WERI-Rb-1 (cell line): ENCODE measurements around the gene GRM6.

Experiments
- DNase-seq: peaks from one replicate; pipeline ENCODE4 v3.0.0-alpha.2; 2020
- H3K27ac ChIP-seq: fragments of 250-450 bp; sonication (Bioruptor Pico); 2 replicates; pipeline ENCODE4 v1.5.1; 2020; ENCODE audit warnings: mild to moderate bottlenecking, moderate library complexity
- H3K27me3 ChIP-seq: fragments of 250-450 bp; sonication (Bioruptor Pico); 2 replicates; pipeline ENCODE4 v1.5.1; 2021; ENCODE audit warnings: mild to moderate bottlenecking, low read depth, moderate library complexity; ENCODE audit not compliant: insufficient read depth, severe bottlenecking
- H3K36me3 ChIP-seq: fragments of 250-450 bp; sonication (Bioruptor Pico); 2 replicates; pipeline ENCODE4 v1.5.1; 2020; ENCODE audit warnings: mild to moderate bottlenecking, moderate library complexity
- H3K4me3 ChIP-seq: 2 replicates; pipeline ENCODE4 v1.5.1; 2011; ENCODE audit warnings: low read depth, mild to moderate bottlenecking, control low read depth, low read length
- H3K9me3 ChIP-seq: fragments of 250-450 bp; sonication (Bioruptor Pico); 2 replicates; pipeline ENCODE4 v1.5.1; 2021; ENCODE audit warnings: mild to moderate bottlenecking, moderate library complexity; ENCODE audit not compliant: severe bottlenecking
- TF ChIP-seq, protein P1 (sequence below): IDR thresholded peaks from 2 replicates; pipeline ENCODE4 v1.5.1; 2011; ENCODE audit warnings: low read depth, mild to moderate bottlenecking, control low read depth, inconsistent platforms, low read length

GRM6 gene

DNA sequence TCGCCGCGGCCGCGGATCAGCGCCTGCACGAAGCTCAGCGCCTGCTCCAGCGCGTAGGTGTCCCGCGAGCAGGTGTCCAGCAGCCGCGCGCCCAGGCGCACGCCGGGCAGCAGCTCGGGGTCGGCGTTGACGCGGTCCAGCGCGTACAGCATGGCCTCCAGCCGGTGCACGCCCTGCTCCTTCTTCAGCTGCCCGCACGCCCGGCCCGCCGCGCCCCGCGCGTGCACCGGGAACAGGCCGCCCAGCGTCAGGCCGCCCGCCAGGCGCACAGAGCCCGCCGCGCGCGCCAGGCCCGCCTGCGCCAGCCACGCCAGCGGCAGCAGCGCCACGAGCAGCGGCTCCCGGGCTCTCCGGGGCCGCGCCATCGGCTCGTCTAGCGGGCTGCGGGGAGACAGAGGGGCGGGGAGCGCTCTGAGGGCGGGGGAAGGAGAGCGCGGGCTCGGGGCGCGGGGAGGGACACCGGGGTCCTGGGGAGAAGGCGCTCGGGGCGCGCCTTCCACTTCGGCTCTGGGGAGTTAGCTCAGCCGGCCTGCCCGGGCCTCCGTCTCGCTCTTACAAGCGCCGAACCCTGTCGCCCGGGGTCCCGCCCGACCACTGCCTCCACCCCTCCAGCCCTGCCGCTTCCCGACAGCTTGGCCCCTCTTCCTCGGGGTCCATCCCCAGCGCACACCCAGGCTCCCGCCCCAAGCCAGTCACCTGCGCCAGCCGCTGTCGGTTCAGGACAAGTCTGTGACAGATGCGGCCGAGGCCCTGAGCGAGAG, at the start of gene GRM6:
Gene GRM6 (minus strand): TSS at position 741 of the 761 bp plus-strand sequence. CDS start 376 bp downstream, at position 365.
- H3K27ac ChIP-seq, result peak within 1 kb of the TSS; percentile 94
- DNase-seq, result no peak
- H3K27me3 ChIP-seq, result no peaks in the 10 kb centered on the region
- no peaks in the 10 kb centered on the region for H3K9me3 ChIP-seq
- peaks cover 27% of the 10 kb centered on the region for H3K36me3 ChIP-seq
- TF ChIP-seq, protein P1, sequence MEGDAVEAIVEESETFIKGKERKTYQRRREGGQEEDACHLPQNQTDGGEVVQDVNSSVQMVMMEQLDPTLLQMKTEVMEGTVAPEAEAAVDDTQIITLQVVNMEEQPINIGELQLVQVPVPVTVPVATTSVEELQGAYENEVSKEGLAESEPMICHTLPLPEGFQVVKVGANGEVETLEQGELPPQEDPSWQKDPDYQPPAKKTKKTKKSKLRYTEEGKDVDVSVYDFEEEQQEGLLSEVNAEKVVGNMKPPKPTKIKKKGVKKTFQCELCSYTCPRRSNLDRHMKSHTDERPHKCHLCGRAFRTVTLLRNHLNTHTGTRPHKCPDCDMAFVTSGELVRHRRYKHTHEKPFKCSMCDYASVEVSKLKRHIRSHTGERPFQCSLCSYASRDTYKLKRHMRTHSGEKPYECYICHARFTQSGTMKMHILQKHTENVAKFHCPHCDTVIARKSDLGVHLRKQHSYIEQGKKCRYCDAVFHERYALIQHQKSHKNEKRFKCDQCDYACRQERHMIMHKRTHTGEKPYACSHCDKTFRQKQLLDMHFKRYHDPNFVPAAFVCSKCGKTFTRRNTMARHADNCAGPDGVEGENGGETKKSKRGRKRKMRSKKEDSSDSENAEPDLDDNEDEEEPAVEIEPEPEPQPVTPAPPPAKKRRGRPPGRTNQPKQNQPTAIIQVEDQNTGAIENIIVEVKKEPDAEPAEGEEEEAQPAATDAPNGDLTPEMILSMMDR, result no peak
- peak within 1 kb of the TSS; percentile 61 for H3K4me3 ChIP-seq

DNA sequence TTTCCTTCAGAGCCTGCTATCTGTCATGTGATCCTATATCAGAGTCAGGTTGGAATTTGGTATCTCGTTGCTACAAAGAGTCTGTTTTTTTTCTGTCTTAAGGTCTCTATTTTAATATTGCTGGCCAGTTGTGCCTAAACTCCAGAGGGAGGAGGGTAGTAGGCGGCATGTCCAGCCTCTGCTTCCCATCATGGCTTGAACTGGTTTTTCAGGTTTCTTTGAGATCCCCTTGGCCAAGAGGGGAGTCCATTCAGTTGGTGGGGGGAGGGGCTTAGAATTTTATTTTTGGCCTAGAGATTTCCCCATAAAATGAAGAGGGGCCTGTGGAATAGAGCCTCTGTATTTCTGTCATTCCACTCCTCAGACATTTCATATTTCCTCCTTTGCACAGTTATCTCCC, 49.6 kb upstream of the GRM6 start:
- no peak for DNase-seq
- Histone ChIP-seq H3K27ac (no peak overlapping the region), H3K27me3 (no peaks in the 10 kb centered on the region), H3K4me3 (no peak overlapping the region), H3K9me3 (no peaks in the 10 kb centered on the region), H3K36me3 (no peaks in the 10 kb centered on the region)
- TF ChIP-seq, protein P1, result no peak

DNA sequence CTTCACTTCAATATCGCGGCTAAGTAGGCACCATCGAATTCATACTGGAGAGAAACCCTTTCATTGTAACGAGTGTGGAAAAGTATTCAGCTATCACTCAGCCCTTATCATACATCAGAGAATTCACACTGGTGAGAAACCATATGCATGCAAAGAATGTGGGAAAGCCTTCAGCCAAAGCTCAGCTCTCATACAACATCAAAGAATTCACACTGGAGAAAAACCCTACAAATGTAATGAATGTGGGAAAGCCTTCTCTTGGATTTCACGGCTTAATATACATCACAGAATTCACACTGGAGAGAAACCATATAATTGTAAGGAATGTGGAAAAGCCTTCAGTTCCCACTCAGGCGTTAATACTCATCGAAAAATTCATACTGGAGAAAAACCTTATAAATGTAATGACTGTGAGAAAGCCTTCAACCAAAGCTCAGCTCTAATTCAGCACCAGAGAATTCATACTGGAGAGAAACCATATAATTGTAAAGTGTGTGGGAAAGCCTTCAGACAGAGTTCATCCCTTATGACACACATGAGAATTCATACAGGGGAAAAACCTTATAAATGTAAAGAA, 38.0 kb upstream of the GRM6 start:
- DNase-seq, result no peak
- H3K27me3 ChIP-seq, result no peaks in the 10 kb centered on the region
- TF ChIP-seq, protein P1, result no peak
- H3K4me3 ChIP-seq, result no peak overlapping the region
- H3K27ac ChIP-seq, result no peak overlapping the region
- peaks cover 2% of the 10 kb centered on the region for H3K9me3 ChIP-seq
- H3K36me3 ChIP-seq, result peaks cover 32% of the 10 kb centered on the region

DNA sequence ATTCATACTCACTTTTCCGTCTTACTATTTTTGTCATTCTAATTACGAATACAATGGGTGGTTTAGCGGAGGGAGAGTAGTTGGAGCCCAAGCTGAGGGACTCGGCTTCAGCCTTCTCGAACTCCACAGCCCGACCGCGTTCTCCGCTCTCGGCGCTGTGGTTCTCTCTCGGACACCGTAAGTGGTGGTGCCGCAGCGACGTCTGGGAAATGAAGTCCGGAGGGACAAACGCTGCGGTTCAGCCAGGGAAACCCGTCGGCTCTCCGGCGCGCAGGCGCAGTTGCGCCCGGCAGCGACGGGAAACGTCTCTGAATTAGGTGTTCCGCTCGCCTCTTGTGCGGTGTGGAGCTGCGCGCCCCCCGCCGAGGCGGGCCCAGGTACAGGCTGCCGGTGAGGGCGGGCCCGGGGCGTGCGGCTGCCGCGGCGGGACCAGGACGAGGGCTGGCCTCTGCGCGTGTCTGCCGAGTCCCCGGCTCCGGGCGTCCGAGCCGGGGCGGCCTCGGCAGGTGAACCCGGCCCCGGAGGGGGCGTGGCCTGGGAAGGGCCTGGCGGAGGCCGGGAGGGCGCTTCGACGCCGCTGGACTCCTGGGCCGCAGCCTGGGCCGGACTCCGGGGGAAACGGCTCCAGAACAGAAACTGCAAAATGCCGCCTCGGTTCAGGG, 28.5 kb upstream of the GRM6 start, which contains the start of gene ZNF879:
Gene ZNF879 (plus strand): TSS at position 277 of the 662 bp plus-strand sequence. CDS start 1,201 bp downstream, outside the sequence.
- H3K27me3 ChIP-seq, result no peaks in the 10 kb centered on the region

DNA sequence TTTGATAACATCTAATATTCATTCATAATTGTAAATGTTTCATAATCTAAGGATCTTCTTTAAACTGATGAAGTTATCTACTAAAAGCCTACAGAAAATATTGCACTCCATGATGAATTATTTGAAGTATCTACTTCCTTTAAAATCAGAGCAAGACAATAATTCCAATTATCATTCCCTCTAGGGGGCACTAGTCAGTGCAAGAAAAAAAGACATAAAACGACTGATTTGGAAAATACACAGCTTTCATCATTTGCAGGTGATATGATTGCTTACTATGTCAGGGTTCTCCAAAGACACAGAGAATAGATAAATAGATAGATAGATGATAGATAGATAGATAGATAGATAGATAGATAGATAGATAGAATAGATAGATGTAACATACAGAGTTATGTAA, 13.5 kb upstream of the GRM6 start:
- no peak for DNase-seq
- Histone ChIP-seq H3K4me3 (no peak overlapping the region), H3K9me3 (no peaks in the 10 kb centered on the region), H3K27ac (no peak overlapping the region), H3K27me3 (no peaks in the 10 kb centered on the region), H3K36me3 (no peaks in the 10 kb centered on the region)
- TF ChIP-seq, protein P1, result no peak

More for the DNA sequence above, 28.5 kb upstream of the GRM6 start, which contains the start of gene ZNF879:
- peak within 1 kb of the TSS; percentile 49 for H3K4me3 ChIP-seq
- peak within 1 kb of the TSS; percentile 81 for H3K27ac ChIP-seq
- TF ChIP-seq, protein P1, result no peak
- peak; percentile 86 for DNase-seq
- H3K9me3 ChIP-seq, result peaks cover 4% of the 10 kb centered on the region
- peaks cover 3% of the 10 kb centered on the region for H3K36me3 ChIP-seq
